ENCODE data around the gene OST4. TPM values are rescaled to one million over a fixed set of nuclear protein-coding genes. Genes with fewer than 3 reads are reported as not detected.

The OST4 gene
- total RNA-seq, 1 experiment from 2014 or later: 166 TPM

GRCh38 chr2:27059141-27059820 lies 12.2 kb downstream of the OST4 start:
- CTCF ChIA-PET: no interaction called here

GRCh38 chr2:27058210-27058609 lies 13.2 kb downstream of the OST4 start:
- no TSS peak for BruUV-seq (replicated peaks)
- ChIA-PET CTCF (no interaction called here), POLR2A (ENCODE audit: unreplicated experiment) (no interaction called here)
- intact Hi-C loops (cut with micrococcal nuclease; ENCODE audit: unreplicated experiment): no loop called here
- Histone ChIP-seq H3K79me2 (ENCODE audit: low read depth) (no peaks in the 10 kb centered on the region), H3K9me2 (ENCODE audit: insufficient read depth) (no peaks in the 10 kb centered on the region), H3K4me1 (replicated peaks; ENCODE audit: insufficient read depth) (no peaks in the 10 kb centered on the region), H3F3A (ENCODE audit: insufficient read depth, low read depth) (peaks cover 11% of the 10 kb centered on the region; the same call in 1 of the 2 replicates), H3K4me3 (no peak overlapping the region), H2AFZ (no peak overlapping the region), H3K4me2 (no peak overlapping the region), H3K36me3 (ENCODE audit: low read depth) (peaks cover 24% of the 10 kb centered on the region), H3K9me3 (ENCODE audit: insufficient read depth, low read depth) (no peaks in the 10 kb centered on the region), H3K27me3 (ENCODE audit: insufficient read depth, low read depth) (no peaks in the 10 kb centered on the region), H3K27ac (no peak overlapping the region), H4K20me1 (ENCODE audit: insufficient read depth) (peaks cover 12% of the 10 kb centered on the region; the same call in 1 of the 2 replicates)
- no peak for DNase-seq
- no peak for TF ChIP-seq EZH2 (IDR thresholded peaks at IDR 0.05; ENCODE audit: low read depth)
- TF ChIP-seq, protein P1, sequence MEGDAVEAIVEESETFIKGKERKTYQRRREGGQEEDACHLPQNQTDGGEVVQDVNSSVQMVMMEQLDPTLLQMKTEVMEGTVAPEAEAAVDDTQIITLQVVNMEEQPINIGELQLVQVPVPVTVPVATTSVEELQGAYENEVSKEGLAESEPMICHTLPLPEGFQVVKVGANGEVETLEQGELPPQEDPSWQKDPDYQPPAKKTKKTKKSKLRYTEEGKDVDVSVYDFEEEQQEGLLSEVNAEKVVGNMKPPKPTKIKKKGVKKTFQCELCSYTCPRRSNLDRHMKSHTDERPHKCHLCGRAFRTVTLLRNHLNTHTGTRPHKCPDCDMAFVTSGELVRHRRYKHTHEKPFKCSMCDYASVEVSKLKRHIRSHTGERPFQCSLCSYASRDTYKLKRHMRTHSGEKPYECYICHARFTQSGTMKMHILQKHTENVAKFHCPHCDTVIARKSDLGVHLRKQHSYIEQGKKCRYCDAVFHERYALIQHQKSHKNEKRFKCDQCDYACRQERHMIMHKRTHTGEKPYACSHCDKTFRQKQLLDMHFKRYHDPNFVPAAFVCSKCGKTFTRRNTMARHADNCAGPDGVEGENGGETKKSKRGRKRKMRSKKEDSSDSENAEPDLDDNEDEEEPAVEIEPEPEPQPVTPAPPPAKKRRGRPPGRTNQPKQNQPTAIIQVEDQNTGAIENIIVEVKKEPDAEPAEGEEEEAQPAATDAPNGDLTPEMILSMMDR (conservative IDR thresholded peaks at IDR 0.05): no peak

More at GRCh38 chr2:27059141-27059820, 12.2 kb downstream of the OST4 start:
- BruUV-seq (replicated peaks): no TSS peak
- H3K27ac ChIP-seq: no peak overlapping the region
- no peak for TF ChIP-seq EZH2 (IDR thresholded peaks at IDR 0.05; ENCODE audit: low read depth)
- TF ChIP-seq, protein P1 (conservative IDR thresholded peaks at IDR 0.05): no peak
- H3K4me2 ChIP-seq: no peak overlapping the region
- H3K4me3 ChIP-seq: no peak overlapping the region
- no peak for DNase-seq
- intact Hi-C loops (cut with micrococcal nuclease; ENCODE audit: unreplicated experiment): no loop called here
- H3K79me2 ChIP-seq (ENCODE audit: low read depth): no peaks in the 10 kb centered on the region
- H3K27me3 ChIP-seq (ENCODE audit: insufficient read depth, low read depth): no peaks in the 10 kb centered on the region
- POLR2A ChIA-PET (ENCODE audit: unreplicated experiment): no interaction called here
- H3K36me3 ChIP-seq (ENCODE audit: low read depth): peaks cover 25% of the 10 kb centered on the region
- no peaks in the 10 kb centered on the region for H3K4me1 ChIP-seq (replicated peaks; ENCODE audit: insufficient read depth)
- no peak overlapping the region for H2AFZ ChIP-seq
- no peaks in the 10 kb centered on the region for H3K9me3 ChIP-seq (ENCODE audit: insufficient read depth, low read depth)
- peaks cover 12% of the 10 kb centered on the region; the same call in 1 of the 2 replicates for H4K20me1 ChIP-seq (ENCODE audit: insufficient read depth)
- peaks cover 18% of the 10 kb centered on the region for H3F3A ChIP-seq (ENCODE audit: insufficient read depth, low read depth)
- H3K9me2 ChIP-seq (ENCODE audit: insufficient read depth): no peaks in the 10 kb centered on the region

DNA sequence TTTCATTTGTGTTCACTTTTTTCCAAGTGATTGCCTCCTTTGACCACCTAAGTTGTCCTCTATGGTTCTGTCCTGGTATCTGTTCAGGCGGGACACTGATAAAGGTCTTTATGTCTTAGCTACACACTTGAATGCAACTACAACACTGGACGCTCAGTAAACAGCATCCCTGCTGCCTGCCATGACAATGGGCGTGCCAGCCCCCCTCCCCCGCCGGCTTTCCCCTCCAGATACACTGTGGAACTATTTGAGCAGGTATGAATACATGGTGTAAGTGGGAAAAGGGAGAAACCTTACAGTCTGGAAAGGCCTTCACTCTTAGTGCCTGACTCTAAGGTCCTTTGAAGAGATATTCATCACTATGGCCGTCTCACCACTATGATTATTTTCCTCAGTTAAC lies 14.3 kb downstream of the OST4 start:
- H3K9me2 ChIP-seq (ENCODE audit: insufficient read depth): no peaks in the 10 kb centered on the region

More for the DNA sequence above, 14.3 kb downstream of the OST4 start:
- Histone ChIP-seq H2AFZ (no peak overlapping the region), H3K9me3 (ENCODE audit: insufficient read depth, low read depth) (no peaks in the 10 kb centered on the region), H3K79me2 (ENCODE audit: low read depth) (no peaks in the 10 kb centered on the region), H4K20me1 (ENCODE audit: insufficient read depth) (0 out of 2 replicates have a peak, but pooled peaks cover 5% of the 10 kb centered on the region), H3K27ac (no peak overlapping the region), H3K27me3 (ENCODE audit: insufficient read depth, low read depth) (no peaks in the 10 kb centered on the region), H3F3A (ENCODE audit: insufficient read depth, low read depth) (peaks cover 3% of the 10 kb centered on the region; the same call in 1 of the 2 replicates), H3K4me2 (no peak overlapping the region), H3K4me3 (no peak overlapping the region), H3K36me3 (ENCODE audit: low read depth) (peaks cover 15% of the 10 kb centered on the region), H3K4me1 (replicated peaks; ENCODE audit: insufficient read depth) (peaks cover 5% of the 10 kb centered on the region)
- intact Hi-C loops (cut with micrococcal nuclease; ENCODE audit: unreplicated experiment): no loop called here
- no TSS peak for BruUV-seq (replicated peaks)
- ChIA-PET POLR2A (ENCODE audit: unreplicated experiment) (no interaction called here), CTCF (no interaction called here)
- TF ChIP-seq, protein P1 (conservative IDR thresholded peaks at IDR 0.05): no peak
- TF ChIP-seq EZH2 (IDR thresholded peaks at IDR 0.05; ENCODE audit: low read depth): no peak
- DNase-seq: no peak

All from PC-9 (cell line).